PC-9 (cell line): ENCODE measurements around the gene PGLYRP2. TPM values are rescaled to one million over a fixed set of nuclear protein-coding genes. Genes with fewer than 3 reads are reported as not detected.

Experiments
- BruUV-seq: library from RNA; stranded (reverse); fragments of 400-500 nt; replicated peaks from 2 replicates; lab custom pipeline; 2021; lab: Mats Ljungman, UMichigan
- CTCF ChIA-PET: fragments of 300-600 bp; sonication (Branson Sonifier 250); formaldehyde crosslinking; loops from one replicate; lab custom pipeline; 2022; ENCODE audit warnings: antibody characterized with exemption; lab: Charles Lee
- POLR2A ChIA-PET: fragments of 300-600 bp; sonication (Branson Sonifier 250); formaldehyde crosslinking; loops from one replicate; lab custom pipeline; 2022; ENCODE audit warnings: antibody characterized with exemption; ENCODE audit not compliant: unreplicated experiment; lab: Charles Lee
- DNase-seq, 2 experiments: peaks; one replicate each; pipeline versions ENCODE4 v3.0.0 to v3.0.0-alpha.2; 2015 to 2022; ENCODE audit warnings: mixed read lengths in 1 of 2
- H2AFZ ChIP-seq: fragments of 200-600 bp; sonication (generic); 2 replicates; pipeline ENCODE4 v1.8.1; 2017; ENCODE audit warnings: antibody characterized with exemption
- H3F3A ChIP-seq: fragments of 200-600 bp; sonication (generic); 2 replicates; pipeline ENCODE4 v1.8.1; 2017; ENCODE audit warnings: antibody characterized with exemption, mild to moderate bottlenecking, low read depth; ENCODE audit not compliant: insufficient read depth
- H3K27ac ChIP-seq: fragments of 200-600 bp; sonication (generic); 2 replicates; pipeline ENCODE4 v1.6.1; 2016; ENCODE audit warnings: mixed run types
- H3K27me3 ChIP-seq: fragments of 200-600 bp; sonication (generic); 2 replicates; pipeline ENCODE4 v1.6.1; 2016; ENCODE audit warnings: low read depth, mixed run types; ENCODE audit not compliant: insufficient read depth
- H3K36me3 ChIP-seq: fragments of 200-600 bp; sonication (generic); 2 replicates; pipeline ENCODE4 v1.6.1; 2016; ENCODE audit warnings: low read depth, mixed run types
- H3K4me1 ChIP-seq: fragments of 200-600 bp; sonication (generic); replicated peaks from 2 replicates; pipeline ENCODE4 v1.6.1; 2016; ENCODE audit warnings: mixed run types; ENCODE audit not compliant: insufficient read depth
- H3K4me2 ChIP-seq: fragments of 200-600 bp; sonication (generic); 2 replicates; pipeline ENCODE4 v1.6.1; 2017; ENCODE audit warnings: mixed run types
- H3K4me3 ChIP-seq: fragments of 200-600 bp; sonication (generic); 2 replicates; pipeline ENCODE4 v1.6.1; 2016; ENCODE audit warnings: mixed run types
- H3K79me2 ChIP-seq: fragments of 200-600 bp; sonication (generic); 2 replicates; pipeline ENCODE4 v1.6.1; 2017; ENCODE audit warnings: low read depth, mixed run types
- H3K9me2 ChIP-seq: fragments of 200-600 bp; sonication (generic); 2 replicates; pipeline ENCODE4 v1.8.1; 2017; ENCODE audit warnings: mild to moderate bottlenecking; ENCODE audit not compliant: insufficient read depth
- H3K9me3 ChIP-seq: fragments of 200-600 bp; sonication (generic); 2 replicates; pipeline ENCODE4 v1.8.1; 2016; ENCODE audit warnings: low read depth; ENCODE audit not compliant: insufficient read depth
- H4K20me1 ChIP-seq: fragments of 200-600 bp; sonication (generic); 2 replicates; pipeline ENCODE4 v1.8.1; 2017; ENCODE audit not compliant: insufficient read depth
- EZH2 ChIP-seq: fragments of 200-600 bp; sonication (generic); IDR thresholded peaks from 2 replicates; pipeline ENCODE4 v1.8.0; 2017; ENCODE audit warnings: antibody characterized with exemption, low read depth
- intact Hi-C: fragments of 100-400 bp; cut with micrococcal nuclease; formaldehyde crosslinking; loops from one replicate; pipeline ENCODE4 v1.10.0; 2022; ENCODE audit not compliant: unreplicated experiment
- total RNA-seq: library from RNA; stranded (reverse); gene quantifications from 2 replicates; pipeline ENCODE4 v1.2.3, GENCODE V29; 2021
- TF ChIP-seq, protein P1 (sequence below): fragments of 200-600 bp; sonication (generic); conservative IDR thresholded peaks from 2 replicates; pipeline ENCODE4 v1.6.1; 2017; ENCODE audit warnings: mixed run types, antibody characterized with exemption, mild to moderate bottlenecking, moderate library complexity

PGLYRP2 gene
- total RNA-seq, 1 experiment from 2014 or later, result not detected

DNA sequence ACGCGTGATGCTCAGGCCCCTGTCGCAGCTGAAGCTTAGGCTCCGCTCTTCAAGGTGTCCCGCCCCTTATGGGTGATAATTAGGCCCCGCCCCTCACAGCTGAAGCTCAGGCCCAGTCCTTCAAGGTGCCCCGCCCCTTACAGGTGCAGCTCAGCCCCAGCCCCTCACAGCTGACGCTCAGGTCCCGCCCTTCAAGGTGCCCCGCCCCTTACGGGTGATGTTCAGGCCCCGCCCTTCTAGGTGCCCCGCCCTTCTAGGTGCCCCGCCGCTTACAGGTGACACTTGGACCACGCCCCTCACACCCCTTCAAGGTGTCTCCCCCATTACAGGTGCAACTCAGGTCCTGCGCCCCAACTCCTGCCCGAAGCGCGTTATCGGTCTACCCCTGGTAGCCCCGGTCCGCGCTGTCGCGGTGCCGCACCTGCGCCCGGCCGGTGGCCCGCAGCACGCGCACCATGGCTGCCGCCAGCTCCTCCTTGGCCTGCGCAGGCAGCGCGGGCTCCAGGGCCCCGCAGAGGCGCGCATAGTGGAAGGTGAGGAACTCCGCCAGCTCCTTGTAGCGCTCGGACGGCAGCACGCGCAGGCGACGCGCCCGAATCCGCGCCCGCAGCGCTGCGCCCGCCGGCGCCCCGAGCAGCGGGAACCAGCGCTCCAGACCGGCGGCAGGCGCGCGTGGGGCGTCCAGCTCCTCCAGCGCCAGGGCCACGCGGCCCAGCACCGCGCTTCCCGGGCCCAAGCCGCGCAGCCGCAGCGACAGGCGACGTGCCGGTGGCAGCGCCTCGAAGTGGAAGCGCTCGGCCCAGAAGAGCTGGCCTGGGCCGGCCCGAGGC lies 22.2 kb downstream of the PGLYRP2 start:
- Histone ChIP-seq H3K9me2 (no peaks in the 10 kb centered on the region), H3K27me3 (no peaks in the 10 kb centered on the region), H3K9me3 (no peaks in the 10 kb centered on the region), H3K27ac (no peak overlapping the region), H3K4me3 (no peak overlapping the region), H2AFZ (no peak overlapping the region), H4K20me1 (no peaks in the 10 kb centered on the region; the same call in 1 of the 2 replicates), H3K4me2 (no peak overlapping the region), H3K4me1 (peaks cover 5% of the 10 kb centered on the region; the same call in 1 of the 2 replicates), H3K79me2 (no peaks in the 10 kb centered on the region), H3K36me3 (no peaks in the 10 kb centered on the region), H3F3A (peaks cover under 1% of the 10 kb centered on the region; the same call in 1 of the 2 replicates)
- CTCF ChIA-PET, result no interaction called here
- BruUV-seq, result no TSS peak
- intact Hi-C loops, result no loop called here
- no peak for DNase-seq
- POLR2A ChIA-PET, result no interaction called here
- TF ChIP-seq, protein P1, sequence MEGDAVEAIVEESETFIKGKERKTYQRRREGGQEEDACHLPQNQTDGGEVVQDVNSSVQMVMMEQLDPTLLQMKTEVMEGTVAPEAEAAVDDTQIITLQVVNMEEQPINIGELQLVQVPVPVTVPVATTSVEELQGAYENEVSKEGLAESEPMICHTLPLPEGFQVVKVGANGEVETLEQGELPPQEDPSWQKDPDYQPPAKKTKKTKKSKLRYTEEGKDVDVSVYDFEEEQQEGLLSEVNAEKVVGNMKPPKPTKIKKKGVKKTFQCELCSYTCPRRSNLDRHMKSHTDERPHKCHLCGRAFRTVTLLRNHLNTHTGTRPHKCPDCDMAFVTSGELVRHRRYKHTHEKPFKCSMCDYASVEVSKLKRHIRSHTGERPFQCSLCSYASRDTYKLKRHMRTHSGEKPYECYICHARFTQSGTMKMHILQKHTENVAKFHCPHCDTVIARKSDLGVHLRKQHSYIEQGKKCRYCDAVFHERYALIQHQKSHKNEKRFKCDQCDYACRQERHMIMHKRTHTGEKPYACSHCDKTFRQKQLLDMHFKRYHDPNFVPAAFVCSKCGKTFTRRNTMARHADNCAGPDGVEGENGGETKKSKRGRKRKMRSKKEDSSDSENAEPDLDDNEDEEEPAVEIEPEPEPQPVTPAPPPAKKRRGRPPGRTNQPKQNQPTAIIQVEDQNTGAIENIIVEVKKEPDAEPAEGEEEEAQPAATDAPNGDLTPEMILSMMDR, result no peak
- TF ChIP-seq EZH2, result no peak

DNA sequence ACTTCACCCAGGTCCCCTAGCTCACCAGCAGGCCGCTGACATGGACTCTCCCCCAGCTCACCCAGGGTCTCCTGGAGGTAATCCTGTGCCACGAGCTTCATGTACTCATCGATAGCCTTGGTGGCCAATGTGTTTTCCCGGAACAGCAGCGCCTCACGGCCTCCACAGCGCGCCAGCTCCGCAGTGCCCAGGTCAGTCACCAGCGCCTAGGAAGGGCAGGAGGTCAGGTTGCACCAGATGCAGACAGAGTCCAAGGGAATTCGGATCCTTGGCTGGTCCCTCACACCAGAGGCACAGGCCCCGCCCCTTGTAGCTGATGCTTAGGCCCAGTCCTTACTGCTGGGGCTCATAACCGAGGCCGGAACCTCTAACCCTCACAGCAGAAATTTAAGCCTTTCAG lies 22.9 kb downstream of the PGLYRP2 start:
- no peaks in the 10 kb centered on the region for H3K27me3 ChIP-seq
- no peaks in the 10 kb centered on the region for H3K9me2 ChIP-seq
- no peak for DNase-seq
- no peaks in the 10 kb centered on the region for H3K79me2 ChIP-seq
- no peak overlapping the region for H3K4me3 ChIP-seq
- H3K36me3 ChIP-seq, result no peaks in the 10 kb centered on the region
- no TSS peak for BruUV-seq
- no peaks in the 10 kb centered on the region; the same call in 1 of the 2 replicates for H4K20me1 ChIP-seq
- H3K27ac ChIP-seq, result no peak overlapping the region
- no peak overlapping the region for H3K4me2 ChIP-seq
- TF ChIP-seq EZH2, result no peak
- TF ChIP-seq, protein P1, result no peak
- no peaks in the 10 kb centered on the region for H3K9me3 ChIP-seq
- intact Hi-C loops, result no loop called here
- peaks cover 10% of the 10 kb centered on the region; the same call in 1 of the 2 replicates for H3K4me1 ChIP-seq
- CTCF ChIA-PET, result no interaction called here
- H2AFZ ChIP-seq, result no peak overlapping the region
- POLR2A ChIA-PET, result no interaction called here
- H3F3A ChIP-seq, result peaks cover 7% of the 10 kb centered on the region; the same call in 1 of the 2 replicates

DNA sequence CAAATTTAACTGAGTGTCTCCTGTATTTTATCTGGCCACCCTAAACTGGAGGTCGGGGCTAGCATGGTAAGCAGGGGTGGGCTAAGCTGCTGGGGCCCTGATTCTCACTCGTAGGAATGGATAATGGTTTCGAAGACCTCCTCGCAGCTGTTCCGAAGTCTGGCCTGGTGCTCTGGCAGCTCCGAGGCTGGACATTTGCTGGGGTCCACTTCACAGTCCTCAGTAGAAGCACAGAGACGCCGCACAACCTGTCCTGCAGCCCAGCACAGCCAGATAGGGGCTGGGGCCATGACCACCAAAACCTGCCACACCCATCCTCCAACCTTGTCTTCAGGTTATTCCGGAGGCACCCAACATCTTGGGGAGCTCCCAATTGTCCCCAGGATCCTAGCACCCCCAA lies 23.3 kb downstream of the PGLYRP2 start:
- POLR2A ChIA-PET, result no interaction called here

More for the DNA sequence above, 23.3 kb downstream of the PGLYRP2 start:
- Histone ChIP-seq H3K9me2 (no peaks in the 10 kb centered on the region), H2AFZ (no peak overlapping the region), H3K27ac (no peak overlapping the region), H3K79me2 (no peaks in the 10 kb centered on the region), H4K20me1 (no peaks in the 10 kb centered on the region; the same call in 1 of the 2 replicates), H3K4me2 (no peak overlapping the region), H3K4me3 (no peak overlapping the region), H3K27me3 (no peaks in the 10 kb centered on the region), H3K4me1 (peaks cover 10% of the 10 kb centered on the region; the same call in 1 of the 2 replicates), H3K36me3 (no peaks in the 10 kb centered on the region), H3F3A (peaks cover 11% of the 10 kb centered on the region; the same call in 1 of the 2 replicates), H3K9me3 (no peaks in the 10 kb centered on the region)
- TF ChIP-seq EZH2, result no peak
- TF ChIP-seq, protein P1, result no peak
- CTCF ChIA-PET, result no interaction called here
- intact Hi-C loops, result no loop called here
- DNase-seq, result no peak
- BruUV-seq, result no TSS peak
